ENCODE measurements around the gene SPOUT1.
"Not testable (repeated sequence)": the region's sequence is repeated elsewhere in the genome, so short reads cannot be mapped to it uniquely, and the experiment has no call there.

SPOUT1 gene, protein sequence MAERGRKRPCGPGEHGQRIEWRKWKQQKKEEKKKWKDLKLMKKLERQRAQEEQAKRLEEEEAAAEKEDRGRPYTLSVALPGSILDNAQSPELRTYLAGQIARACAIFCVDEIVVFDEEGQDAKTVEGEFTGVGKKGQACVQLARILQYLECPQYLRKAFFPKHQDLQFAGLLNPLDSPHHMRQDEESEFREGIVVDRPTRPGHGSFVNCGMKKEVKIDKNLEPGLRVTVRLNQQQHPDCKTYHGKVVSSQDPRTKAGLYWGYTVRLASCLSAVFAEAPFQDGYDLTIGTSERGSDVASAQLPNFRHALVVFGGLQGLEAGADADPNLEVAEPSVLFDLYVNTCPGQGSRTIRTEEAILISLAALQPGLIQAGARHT

DNA sequence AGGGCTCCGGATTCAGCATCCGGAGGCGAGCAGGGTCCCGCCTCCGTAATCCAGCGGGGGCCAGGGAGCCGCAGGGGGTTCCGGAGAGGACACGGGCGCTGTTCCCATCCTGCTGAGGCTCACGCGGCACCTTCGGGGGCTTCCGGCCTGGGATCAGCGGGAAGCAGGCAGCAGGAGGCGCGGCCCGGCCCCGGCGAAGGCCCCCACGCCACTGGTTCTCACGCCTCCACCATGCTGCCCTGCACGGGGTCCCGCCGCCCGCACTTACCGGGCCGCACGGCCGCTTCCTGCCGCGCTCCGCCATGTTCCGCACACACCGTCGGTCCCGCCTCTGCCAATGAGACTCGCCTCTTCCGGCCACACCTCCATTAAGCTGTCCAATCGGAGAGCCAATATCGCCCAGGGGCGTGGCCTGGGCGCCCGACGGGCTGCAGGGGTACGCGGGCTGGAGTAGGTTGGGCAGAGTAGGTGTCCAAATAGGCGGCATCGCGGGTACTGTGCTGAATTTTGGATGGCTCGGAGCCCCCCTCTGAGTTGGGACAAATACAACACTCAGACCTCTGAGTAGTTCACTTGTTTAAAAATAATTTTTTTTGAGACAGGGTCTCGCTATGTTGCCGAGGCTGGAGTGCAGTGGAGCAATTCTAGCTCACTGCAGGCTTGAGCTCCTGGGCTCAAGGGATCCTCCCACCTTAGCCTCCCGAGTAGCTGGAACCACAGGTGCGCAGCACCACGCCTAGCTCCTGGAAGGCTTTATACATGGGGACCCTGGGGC lies at the start of gene SPOUT1:
Gene SPOUT1, minus strand, starts transcription at position 318 of the 775 bp plus-strand sequence. Its CDS starts 14 bp downstream, at position 304.
- peak; percentile 95 for DNase-seq

DNA sequence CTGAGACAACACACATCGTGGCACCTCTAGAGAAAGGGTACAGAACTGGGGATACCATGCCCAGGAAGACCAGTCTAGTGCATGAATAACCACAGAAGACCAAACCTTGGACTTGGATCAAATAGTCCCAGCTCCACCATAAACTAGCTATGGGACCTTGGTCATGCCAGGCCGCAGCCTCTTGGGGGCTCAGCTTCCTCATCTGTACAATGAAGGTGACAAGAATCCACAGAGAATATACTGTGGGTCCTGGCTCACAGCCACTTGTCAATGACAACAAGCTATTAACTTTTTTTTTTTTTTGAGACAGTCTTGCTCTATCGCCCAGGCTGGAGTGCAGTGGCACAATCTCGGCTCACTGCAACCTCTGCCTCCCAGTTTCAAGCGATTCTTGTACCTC lies 48.3 kb upstream of the SPOUT1 start:
- DNase-seq = no peak

DNA sequence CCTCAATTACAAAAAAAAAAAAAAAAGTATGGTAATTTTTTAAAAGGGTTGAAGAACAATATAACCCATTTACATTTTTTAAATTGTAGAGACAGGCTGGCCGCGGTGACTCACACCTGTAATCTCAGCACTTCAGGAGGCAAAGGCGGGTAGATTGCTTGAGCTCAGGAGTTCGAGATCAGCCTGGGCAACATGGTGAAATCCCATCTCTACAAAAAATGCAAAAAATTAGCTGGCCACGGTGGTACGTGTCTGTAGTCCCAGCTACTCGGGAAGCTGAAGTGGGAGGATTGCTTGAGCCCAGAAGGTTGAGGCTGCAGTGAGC lies 41.3 kb upstream of the SPOUT1 start:
- not testable (repeated sequence) for DNase-seq

DNA sequence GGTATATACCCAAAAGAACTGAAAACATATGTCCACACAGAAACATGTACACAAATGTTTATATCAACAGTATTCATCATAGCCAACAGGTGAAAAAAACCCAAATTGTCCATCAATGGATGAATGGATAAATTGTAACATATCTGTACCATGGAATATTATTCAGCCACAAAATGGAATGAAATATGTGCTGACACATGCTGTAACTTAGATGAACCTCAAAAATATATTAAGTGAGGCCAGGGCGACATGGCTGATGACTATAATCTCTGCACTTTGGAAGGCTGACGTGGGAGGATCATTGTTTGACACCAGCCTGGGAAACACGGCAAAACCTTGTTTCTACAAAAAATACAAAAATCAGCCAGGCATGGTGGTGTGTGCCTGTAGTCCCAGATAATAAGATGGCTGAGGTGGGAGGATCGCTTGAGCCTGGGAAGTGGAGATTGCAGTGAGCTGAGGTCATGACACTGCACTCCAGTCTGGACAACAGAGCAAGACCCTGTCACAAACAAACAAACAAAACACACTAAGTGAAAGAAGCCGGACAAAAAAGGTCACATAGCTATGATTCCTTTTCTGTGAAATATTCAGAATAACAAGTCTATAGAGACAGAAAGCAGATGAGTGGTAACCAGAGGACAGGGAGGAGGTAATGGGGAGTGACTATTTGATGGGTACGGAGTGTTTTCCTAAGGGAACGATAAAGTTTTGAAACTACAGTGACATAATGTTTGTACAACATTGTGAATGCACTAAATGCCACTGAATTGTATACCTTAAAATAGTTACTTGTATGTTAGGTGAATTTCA lies 40.7 kb upstream of the SPOUT1 start:
- DNase-seq = no peak

DNA sequence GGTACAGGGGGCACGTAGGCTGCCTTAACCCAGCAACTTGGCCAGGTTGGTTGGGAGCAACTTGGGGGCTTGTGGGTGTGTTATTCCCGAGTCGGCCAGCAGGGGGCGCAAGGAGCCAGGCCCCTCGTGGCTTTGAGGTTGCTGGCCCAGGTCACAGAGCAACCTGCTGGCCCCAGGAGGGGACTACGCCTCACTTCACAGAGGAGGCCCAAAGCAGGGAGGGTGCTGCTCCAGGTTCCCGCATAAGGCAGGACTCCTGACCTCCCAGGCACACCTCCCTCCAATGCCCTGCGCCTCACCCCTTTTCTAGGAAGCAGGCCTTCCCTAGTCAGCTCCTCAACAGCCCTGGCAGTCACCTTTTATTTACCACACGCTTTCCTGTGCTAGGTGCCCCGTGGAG lies 34.1 kb upstream of the SPOUT1 start:
- DNase-seq = peak; percentile 74

DNA sequence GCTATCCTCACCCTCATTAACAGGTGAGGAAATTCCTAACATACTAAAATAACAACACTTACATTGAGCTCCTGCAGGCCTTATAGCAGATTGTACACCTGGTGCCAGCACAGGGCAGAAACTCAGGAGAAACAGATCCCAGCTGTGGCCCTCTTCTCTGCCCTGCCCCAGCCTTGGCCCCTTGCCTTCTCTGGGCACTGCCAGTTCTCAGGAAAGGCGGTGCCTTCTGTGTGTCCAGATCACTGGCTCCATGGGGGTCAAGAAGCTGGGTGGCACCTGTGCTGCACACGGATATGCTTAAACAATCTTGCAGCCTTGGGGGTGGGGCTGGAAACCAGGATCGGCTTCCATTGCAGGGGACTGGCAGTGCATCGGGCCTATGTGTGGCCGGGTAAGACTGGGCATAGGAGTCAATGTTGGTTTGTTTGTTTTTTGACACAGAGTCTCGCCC lies 32.8 kb upstream of the SPOUT1 start:
- DNase-seq = no peak

DNA sequence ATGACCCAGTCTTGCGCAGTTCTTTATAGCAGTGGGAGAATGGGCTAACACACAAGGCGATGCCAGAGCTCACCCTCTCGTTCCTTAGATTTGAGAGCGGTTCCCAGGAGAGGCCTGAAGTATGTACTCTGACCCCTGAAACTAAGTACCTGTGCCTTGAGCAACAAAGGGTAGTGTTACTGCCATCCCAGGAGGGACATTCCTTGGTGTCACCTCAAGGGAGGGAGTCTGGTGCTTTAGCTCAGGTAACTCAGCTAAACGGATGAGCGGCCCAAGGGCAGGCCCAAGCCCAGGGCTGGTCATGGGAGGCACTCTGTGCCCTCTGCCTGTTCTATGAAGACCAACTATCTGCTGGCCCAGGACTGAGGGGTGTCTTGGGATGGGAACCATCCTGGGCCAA lies 31.9 kb upstream of the SPOUT1 start:
- DNase-seq = no peak

DNA sequence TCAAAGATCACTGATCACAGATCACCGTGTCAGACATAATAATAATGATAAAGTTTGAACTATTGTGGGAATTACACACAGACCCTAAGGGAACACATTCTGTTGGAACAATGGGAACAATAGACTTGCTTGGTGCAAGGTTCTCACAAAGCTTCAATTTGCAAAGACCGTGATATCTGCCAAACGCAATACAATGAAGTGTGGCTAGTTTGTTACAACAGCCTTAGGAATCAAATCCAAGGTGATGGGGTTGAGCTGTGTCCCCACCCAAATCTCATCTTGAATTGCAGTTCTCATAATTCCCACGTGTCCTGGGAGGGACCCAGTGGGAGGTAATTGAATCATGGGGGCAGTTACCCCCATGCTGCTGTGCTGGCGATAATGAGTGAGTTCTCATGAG lies 31.3 kb upstream of the SPOUT1 start:
- no peak for DNase-seq

DNA sequence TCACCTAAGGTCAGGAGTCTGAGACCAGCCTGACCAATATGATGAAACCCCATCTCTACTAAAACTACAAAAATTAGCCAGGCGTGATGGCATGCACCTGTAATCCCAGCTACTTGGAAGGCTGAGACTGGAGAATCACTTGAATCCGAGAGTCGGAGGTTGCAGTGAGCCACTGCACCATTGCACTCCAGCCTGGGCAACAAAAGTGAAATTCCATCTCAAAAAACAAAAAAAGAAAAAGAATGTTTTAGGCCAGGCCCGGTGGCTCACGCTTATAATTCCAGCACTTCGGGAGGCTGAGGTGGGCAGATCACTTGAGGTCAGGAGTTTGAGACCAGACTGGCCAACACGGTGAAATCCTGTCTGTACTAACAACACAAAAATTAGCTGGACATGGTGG lies 28.9 kb upstream of the SPOUT1 start:
- DNase-seq = not testable (repeated sequence)

DNA sequence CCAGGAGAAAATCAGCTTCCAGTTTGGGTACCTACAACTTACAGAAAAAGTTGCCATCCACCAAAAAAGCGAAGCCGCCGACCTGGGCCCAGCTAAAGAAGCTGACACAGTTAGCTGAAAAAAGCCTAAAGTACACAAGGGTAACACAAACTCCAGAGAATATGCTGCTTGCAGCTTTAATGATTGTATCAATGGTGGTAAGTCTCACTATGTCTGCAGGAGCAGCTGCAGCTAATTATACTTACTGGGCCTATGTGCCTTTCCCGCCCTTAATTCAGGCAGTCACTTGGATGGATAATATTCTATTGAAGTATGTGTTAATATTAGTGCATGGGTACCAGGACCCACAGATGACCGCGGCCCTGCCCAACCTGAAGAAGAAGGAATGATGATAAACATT lies 24.9 kb upstream of the SPOUT1 start:
- not testable (repeated sequence) for DNase-seq

DNA sequence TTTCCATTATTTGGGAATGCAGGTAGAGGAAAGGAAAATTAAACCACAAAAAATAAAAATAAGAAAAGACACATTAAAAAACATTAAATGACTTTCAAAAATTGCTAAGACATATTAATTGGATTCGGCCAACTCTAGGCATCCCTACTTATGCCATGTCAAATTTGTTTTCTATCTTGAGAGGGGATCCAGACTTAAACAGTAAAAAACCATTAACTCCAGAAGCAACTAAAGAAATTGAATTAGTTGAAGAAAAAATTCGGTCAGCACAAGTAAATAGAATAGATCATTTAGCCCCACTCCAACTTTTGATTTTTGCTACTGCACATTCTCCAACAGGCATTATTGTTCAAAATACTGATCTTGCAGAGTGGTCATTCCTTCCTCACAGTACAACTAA lies 23.1 kb upstream of the SPOUT1 start:
- DNase-seq = not testable (repeated sequence)

DNA sequence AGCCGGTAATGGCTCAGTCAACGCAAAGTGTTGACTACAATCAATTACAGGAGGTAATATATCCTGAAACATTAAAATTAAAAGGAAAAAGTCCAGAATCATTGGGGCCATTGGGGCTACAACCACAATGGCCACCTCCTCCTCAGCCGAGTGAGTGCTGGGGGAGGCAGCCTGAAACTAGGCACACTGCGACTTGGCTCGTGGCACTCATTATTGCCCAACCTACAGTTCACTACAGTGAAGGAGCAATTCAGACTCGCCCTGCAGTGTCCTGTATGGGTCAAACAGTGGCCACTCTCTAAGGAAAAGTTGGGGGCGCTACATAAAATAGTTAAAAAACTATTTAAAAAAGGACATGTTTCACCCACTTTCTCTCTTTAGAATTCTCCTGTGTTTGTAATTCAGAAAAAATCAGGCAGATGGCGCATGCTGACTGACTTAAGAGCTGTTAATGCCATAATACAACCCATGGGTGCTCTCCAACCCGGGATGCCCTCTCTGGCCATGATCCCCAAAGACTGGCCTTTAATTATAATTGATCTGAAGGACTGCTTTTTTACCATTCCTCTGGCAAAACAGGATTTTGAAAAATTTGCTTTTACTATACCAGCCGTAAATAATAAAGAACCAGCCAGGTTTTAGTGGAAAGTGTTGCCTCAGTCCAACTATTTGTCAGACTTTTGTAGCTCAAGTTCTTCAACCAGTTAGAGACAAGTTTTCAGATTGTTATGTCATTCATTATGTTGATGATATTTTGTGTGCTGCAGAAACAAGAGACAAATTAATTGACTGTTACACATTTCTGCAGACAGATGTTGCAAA lies 22.4 kb upstream of the SPOUT1 start:
- DNase-seq = not testable (repeated sequence)

DNA sequence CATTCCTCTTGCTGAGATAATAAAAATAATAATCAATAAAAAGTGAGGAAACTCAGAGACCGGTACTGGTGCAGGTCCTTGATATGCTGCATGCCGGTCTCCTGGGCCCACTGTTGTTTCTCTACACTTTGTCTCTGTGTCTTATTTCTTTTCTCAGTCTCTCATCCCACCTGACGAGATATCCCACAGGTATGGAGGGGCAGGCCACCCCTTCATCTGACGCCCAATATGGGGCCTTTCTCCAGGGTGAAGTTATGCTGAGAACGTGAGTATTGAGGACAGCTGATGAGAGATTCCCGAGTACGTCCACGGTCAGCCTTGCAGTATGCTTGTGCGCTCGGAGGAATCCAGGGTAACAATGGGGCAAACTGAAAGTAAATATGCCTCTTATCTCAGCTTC lies 21.4 kb upstream of the SPOUT1 start:
- not testable (repeated sequence) for DNase-seq

DNA sequence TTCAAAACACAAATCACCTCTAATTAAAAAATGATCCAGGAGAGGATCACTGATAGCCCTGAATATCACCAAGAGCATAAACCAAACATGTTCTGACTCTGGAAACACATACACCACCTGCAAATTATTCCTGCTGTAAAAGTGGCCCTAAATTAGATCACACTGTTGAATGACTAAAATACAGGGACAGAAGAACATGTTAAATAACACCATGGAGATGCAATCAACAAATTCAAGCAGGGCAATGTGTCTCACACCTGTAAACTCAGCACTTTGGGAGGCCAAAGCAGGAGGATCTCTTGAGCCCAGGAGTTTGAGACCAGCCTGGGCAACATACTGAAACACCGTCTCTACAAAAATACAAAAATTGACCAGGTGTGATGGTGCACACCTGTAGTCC lies 18.2 kb upstream of the SPOUT1 start:
- no peak for DNase-seq

DNA sequence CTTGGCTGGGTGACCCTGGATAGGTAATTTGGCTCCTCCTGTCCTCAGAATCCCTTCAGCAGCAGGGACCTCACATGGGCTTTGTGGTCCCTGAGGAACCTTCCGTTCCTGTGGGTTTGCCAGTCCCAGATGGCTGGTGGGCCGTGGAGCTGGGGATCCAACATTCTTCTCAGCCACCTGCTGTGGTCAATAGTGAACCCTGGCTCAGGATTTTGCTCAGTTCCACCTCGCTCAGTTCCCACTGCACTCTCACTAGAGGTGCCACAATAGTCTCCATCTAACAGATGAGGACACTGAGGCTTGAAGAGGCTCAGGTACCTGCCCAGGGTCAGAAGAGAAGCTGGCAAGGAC lies 17.1 kb upstream of the SPOUT1 start:
- DNase-seq = no peak

DNA sequence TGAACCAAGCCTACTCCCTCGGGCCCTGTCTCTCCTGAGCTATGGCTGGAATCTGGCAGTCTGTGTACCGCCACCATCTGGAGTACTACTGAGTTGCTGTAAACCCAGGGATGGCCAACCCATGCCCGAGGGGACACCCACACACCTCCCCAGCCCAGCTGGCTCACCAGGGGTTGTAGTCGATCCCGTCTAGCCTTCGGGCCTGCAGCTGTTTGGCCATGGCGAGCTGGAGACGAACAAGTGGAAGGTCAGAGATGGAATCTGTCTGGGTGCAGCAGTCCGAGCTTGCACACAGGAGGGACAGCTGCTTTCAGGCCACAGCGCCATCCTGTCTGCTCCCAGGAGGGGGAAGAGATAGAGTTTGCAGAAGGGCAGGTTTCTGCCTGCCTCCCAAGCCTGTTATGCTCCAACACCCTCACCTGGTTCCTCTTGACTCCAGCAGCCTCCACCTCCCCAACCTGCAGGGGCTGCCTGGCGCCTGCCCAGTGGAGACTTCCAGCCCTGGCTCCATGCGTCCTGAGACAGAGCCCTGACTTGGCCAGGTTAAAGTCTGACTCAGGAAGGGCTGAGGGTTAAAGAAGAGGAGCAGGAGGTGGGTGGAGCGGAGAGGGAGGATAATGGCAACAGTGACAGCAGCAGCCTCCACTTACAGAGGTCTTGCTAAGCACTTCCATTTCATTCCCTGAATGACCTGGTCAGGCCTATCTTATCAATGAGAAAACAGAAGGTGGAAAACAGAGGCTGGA lies 15.8 kb upstream of the SPOUT1 start:
- no peak for DNase-seq

DNA sequence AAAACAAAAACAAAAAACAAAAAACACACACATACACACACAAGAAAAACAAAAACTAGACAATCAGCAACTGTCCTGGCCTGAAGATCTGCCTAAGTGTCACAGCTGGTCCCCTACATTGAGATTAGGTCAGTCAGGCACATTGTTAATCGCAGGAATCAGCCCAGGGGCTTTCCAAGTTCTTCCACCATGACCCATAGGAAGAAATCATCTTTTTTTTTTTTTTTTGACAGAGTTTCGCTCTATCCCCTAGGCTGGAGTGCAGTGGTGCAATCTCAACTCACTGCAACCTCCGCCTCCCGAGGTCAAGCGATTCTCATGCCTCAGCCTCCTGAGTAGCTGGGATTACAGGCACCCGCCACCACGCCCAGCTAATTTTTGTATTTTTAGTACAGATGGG lies 13.6 kb upstream of the SPOUT1 start:
- DNase-seq = not testable (repeated sequence)

DNA sequence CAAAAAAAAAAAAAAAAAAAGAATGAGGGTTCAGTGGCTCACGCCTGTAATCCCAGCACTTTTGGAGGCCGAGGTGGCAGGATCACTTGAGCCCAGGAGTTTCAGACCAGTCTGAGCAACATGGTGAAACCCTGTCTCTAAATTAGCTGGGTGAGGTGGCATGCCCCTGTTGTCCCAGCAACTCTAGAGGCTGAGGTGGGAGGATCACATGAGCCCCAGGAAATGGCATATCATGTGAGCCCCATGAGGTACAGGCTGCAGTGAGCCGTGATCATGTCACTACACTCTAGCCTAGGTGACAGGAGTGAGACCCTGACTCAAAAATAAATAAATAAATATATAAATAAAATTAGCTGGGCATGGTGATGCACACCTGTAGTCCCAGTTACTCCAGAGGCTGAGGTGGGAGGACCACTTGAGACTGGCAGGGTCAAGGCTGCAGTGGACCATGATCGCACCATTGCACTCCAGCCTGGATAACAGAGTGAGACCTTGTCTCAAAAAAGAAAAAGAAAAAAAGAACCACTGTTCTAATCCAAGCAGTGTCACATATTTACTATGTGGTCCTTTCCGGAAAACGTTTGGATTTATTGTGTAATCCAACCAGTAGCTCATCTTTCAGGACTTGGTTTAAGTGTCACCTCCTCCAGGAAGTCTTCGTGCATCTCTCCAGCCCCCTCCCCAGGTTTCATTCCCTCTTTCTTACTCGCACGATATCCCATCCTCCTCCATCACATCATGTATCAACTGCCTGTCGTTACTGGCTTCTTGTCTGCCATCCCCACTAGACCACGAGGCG lies 12.3 kb upstream of the SPOUT1 start:
- no peak for DNase-seq

DNA sequence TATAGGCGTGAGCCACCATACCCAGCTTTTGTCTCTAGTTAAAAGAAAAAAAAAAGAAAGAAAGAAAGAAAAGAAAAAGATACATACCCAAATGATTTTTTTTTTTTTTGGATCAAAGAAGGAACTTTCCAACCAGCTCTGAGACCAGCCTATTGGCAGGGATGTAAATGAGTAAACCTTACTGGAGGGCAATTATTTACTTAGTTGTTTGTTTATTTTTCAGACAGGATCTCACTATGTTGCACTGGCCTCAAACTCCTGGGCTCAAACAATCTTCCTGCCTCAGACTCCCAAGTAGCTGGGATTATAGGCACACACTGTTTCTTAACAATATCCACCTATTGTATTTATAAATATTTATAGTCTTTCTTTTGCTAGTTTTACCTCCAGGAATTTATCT lies 10.9 kb upstream of the SPOUT1 start:
- no peak for DNase-seq

DNA sequence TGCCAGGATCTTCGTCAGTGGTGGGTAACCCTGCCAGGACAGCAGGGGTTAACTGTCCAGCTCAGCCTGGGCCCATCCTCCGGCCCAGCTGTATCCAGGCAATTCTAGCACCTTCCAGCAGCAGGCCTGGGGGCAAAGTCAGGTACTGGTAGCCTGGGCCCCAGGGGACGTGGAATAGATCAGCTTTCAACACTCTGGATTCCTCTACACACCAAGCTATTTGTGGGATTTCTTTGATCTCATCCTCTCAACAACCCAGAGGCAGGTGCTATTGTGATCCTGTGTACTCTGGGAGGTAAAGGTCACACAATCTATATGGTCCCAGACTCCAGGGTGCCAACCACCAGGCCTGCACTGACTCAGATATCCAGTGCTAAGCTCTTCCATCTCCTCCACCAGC lies 8.7 kb upstream of the SPOUT1 start:
- no peak for DNase-seq

DNA sequence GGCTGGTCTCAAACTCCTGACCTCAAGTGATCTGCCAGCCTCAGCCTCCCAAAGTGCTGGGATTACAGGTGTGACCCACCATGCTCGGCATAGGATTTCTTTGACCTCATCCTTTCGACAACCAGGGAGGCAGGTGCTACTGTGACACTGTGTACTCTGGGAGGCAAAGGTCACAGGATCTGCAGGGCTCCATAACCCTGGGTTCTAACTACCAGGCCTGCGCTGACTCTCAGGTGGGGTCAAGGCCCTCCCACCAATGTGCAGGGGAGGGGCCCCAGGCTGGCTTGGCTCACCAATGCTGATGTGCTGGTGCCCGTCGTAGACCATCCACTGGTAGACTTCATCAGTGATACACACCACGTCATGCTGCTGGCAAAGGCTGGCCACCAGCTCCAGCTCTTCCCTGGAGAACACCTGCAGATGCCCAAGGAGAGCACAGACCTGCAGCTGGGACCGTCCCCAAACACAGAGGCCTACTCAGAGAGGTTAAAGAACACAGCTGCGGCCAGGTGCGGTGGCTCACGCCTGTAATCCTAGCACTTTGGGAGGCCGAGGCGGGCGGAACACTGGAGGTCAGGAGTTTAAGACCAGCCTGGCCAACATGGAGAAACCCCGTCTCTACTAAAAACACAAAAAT lies 7.0 kb upstream of the SPOUT1 start:
- no peak for DNase-seq

Data from activated effector memory CD4-positive, alpha-beta T cell treated with Interleukin-2 at 50 U/mL for 16 hours (primary cell).